Body of pancreas (tissue), 4 donors: ENCODE measurements around the gene LITAF. TPM values are rescaled to one million over a fixed set of nuclear protein-coding genes. Genes with fewer than 3 reads are reported as not detected.

Experiments used
- ATAC-seq: fragments of 150-250 bp; one replicate; pipeline ENCODE4 v1.9.1; 2016
- DNase-seq, 4 donors: peaks; one replicate each; pipeline ENCODE4 v3.0.0-alpha.2; 2019
- H3K27ac ChIP-seq, 4 donors: fragments of 200-600 bp; sonication (generic); 1 replicate in 3 of 4; 2 replicates in 1 of 4; pipeline versions ENCODE4 v1.5.1 to v1.6.1; 2016 to 2019; ENCODE audit warnings: mild to moderate bottlenecking in 1 of 4, mixed read lengths in 1 of 4, moderate library complexity in 1 of 4
- H3K27me3 ChIP-seq, 2 donors: fragments of 200-600 bp; sonication (generic); one replicate each; pipeline ENCODE4 v1.6.0; 2016; ENCODE audit warnings: mild to moderate bottlenecking in 1 of 2
- H3K36me3 ChIP-seq, 2 donors: fragments of 200-600 bp; sonication (generic); replicated peaks in 1 of 2; 2 replicates each; pipeline ENCODE4 v1.5.1; 2016; ENCODE audit warnings: low read depth in 2 of 2; ENCODE audit not compliant: insufficient read depth in 1 of 2
- H3K4me1 ChIP-seq: fragments of 200-600 bp; sonication (generic); one replicate; pipeline ENCODE4 v1.6.0; 2016
- H3K4me3 ChIP-seq, 2 donors: fragments of 200-600 bp; sonication (generic); 1 replicate in 1 of 2; 2 replicates in 1 of 2; pipeline ENCODE4 v1.5.1; 2016 to 2019
- H3K9me3 ChIP-seq, 3 donors: fragments of 200-600 bp; sonication (generic); 1 replicate in 2 of 3; 2 replicates in 1 of 3; pipeline ENCODE4 v1.5.1; 2016
- POLR2A ChIP-seq, 3 donors: fragments of 450-650 bp; IDR thresholded peaks; one replicate each; pipeline ENCODE4 v1.6.1; 2016; ENCODE audit warnings: antibody characterized with exemption in 3 of 3, mild to moderate bottlenecking in 2 of 3
- WGBS, 2 donors: methylation state at CpG; one replicate each; pipeline ENCODE4 v1.1.5; 2017; 5-methylcytosine and 5-hydroxymethylcytosine counted together
- intact Hi-C: fragments of 100-400 bp; cut with DNase I; formaldehyde crosslinking; loops from one replicate; pipeline ENCODE4 v1.15.1; 2023
- total RNA-seq, 2 donors: library from RNA; depleted of rRNA; stranded (reverse); fragments of >200 nt; gene quantifications; one replicate each; pipeline ENCODE4 v1.1.0, GENCODE V29; 2016
- TF ChIP-seq, protein P1 (sequence below), 7 experiments: fragments of 450-650 bp in 4 of 7; fragments of 200-600 bp in 3 of 7; sonication (generic) in 3 of 7; IDR thresholded peaks; one replicate each; pipeline ENCODE4 v1.5.1; 2016 to 2019; ENCODE audit warnings: antibody characterized with exemption in 7 of 7

Gene LITAF
- total RNA-seq, 2 donors from 2014 or later = 24.9 to 25.7 TPM

DNA sequence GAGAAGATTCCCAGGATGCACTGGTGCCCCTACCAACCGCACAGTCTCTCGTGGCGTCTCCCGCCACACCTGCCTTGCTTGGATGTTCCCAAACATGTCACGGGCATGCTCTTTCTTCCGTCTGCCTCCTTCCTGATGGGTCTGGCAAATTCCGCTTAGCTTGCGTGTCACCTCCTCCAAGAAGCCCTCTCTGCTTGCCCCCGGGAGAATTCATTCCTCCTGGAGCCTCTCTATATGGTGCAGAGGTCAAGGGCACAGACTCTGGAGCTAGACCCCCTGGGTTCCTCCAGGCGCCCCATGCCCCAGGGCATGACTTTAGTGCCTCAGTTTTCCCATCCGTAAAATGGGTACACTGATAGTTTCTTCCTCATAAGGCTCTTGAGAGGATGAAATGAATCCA is 21.1 kb downstream of the LITAF start:
- H3K4me3 ChIP-seq = no peak overlapping the region

DNA sequence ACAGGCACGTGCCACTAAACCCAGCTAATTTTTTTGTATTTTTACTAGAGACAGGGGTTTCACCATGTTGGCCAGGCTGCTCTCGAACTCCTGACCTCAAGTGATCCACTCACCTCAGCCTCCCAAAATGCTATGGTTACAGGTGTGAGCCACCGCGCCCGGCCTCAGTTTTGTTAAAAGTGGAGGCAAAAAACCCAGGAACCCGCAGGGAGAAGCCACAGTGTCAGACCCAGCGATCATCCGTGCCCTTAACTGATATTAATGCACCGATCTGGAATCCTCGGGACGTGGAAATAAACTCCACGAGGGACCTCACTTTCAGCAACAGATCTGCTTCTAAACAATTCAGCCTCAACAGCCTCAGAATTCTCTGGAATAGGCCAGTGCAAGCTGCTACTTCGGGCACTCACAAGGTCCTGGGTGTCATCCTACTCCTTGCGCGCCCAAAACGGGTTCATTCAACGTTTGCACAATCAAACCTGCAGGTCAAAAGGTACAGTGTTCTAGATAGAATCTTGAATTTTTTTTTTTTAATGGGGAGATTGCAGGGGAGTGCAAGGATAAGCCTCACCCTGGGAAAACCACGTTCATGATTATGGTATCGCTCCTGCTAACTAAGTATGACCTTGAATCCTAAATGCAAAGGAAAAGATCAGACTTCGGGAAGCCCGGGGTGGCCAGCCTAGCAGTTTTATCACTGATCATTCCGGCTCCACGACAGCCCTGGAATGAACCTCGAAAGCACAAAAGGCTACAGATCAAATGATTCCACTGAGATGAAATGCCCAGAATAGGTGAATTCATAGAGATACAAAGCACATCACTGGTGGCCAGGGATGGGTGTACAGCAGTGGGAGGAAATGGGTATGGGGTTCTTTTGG is 22.4 kb downstream of the LITAF start:
- H3K4me3 ChIP-seq = no peak overlapping the region
- H3K36me3 ChIP-seq = no peaks in the 10 kb centered on the region
- WGBS, 2 donors = 55 to 60% methylated on average over 22 to 24 of the region's 24 CpGs
- H3K27ac ChIP-seq = peak overlapping the region; percentile 10 to 68 (median 54)
- intact Hi-C loops = no loop called here
- ATAC-seq = no peak
- no peaks in the 10 kb centered on the region for H3K27me3 ChIP-seq
- H3K4me1 ChIP-seq = peaks cover 38% of the 10 kb centered on the region
- DNase-seq = no peak
- TF ChIP-seq POLR2A (IDR thresholded peaks at IDR 0.05) = no peak
- TF ChIP-seq, protein P1, sequence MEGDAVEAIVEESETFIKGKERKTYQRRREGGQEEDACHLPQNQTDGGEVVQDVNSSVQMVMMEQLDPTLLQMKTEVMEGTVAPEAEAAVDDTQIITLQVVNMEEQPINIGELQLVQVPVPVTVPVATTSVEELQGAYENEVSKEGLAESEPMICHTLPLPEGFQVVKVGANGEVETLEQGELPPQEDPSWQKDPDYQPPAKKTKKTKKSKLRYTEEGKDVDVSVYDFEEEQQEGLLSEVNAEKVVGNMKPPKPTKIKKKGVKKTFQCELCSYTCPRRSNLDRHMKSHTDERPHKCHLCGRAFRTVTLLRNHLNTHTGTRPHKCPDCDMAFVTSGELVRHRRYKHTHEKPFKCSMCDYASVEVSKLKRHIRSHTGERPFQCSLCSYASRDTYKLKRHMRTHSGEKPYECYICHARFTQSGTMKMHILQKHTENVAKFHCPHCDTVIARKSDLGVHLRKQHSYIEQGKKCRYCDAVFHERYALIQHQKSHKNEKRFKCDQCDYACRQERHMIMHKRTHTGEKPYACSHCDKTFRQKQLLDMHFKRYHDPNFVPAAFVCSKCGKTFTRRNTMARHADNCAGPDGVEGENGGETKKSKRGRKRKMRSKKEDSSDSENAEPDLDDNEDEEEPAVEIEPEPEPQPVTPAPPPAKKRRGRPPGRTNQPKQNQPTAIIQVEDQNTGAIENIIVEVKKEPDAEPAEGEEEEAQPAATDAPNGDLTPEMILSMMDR (IDR thresholded peaks at IDR 0.05) = no peak
- H3K9me3 ChIP-seq = no peaks in the 10 kb centered on the region

More for the DNA sequence above, 21.1 kb downstream of the LITAF start:
- TF ChIP-seq, protein P1 (IDR thresholded peaks at IDR 0.05) = no peak
- TF ChIP-seq POLR2A (IDR thresholded peaks at IDR 0.05) = no peak
- H3K36me3 ChIP-seq = no peaks in the 10 kb centered on the region
- peaks cover 38% of the 10 kb centered on the region for H3K4me1 ChIP-seq
- DNase-seq (no peak), ATAC-seq (no peak)
- peak overlapping the region in 1 of 4 donors; percentile 10 for H3K27ac ChIP-seq
- intact Hi-C loops = no loop called here
- no peaks in the 10 kb centered on the region for H3K27me3 ChIP-seq
- H3K9me3 ChIP-seq = no peaks in the 10 kb centered on the region
- WGBS, 2 donors = 95 to 96% methylated on average over 11 of the region's 11 CpGs

DNA sequence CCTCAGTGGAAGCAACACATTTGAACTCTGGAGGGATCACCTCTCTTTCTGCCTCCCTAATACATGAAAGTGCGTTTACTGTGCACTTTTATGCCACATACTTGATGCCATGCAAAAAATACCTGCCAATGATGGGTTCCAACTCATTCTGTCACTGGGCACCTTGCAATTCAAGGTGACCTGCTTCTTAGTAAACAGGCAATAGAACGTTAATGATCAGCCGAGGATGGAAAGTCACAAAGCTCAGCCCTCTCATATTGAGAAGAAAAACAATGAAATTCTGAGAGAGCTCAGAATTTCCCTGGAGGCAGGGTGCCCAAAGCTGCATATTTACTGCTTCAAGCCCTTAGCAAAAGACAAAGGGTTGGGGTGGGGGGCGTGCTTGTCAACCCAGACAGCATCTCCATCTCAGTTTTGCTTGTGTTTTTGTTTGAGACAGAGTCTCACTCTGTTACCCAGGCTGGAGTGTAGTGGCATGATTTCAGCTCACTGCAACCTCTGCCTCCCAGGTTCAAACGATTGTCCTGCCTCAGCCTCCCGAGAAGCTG is 23.2 kb downstream of the LITAF start:
- WGBS, 2 donors = 44 to 60% methylated on average over 6 of the region's 6 CpGs
- ATAC-seq (peak; percentile 77), DNase-seq (no peak)
- H3K36me3 ChIP-seq = no peaks in the 10 kb centered on the region
- no peaks in the 10 kb centered on the region for H3K27me3 ChIP-seq
- intact Hi-C loops = no loop called here
- H3K4me3 ChIP-seq = no peak overlapping the region
- H3K27ac ChIP-seq = peak overlapping the region; percentile 10 to 68 (median 54)
- peaks cover 41% of the 10 kb centered on the region for H3K4me1 ChIP-seq
- no peaks in the 10 kb centered on the region for H3K9me3 ChIP-seq
- TF ChIP-seq, protein P1 (IDR thresholded peaks at IDR 0.05) = no peak
- no peak for TF ChIP-seq POLR2A (IDR thresholded peaks at IDR 0.05)

DNA sequence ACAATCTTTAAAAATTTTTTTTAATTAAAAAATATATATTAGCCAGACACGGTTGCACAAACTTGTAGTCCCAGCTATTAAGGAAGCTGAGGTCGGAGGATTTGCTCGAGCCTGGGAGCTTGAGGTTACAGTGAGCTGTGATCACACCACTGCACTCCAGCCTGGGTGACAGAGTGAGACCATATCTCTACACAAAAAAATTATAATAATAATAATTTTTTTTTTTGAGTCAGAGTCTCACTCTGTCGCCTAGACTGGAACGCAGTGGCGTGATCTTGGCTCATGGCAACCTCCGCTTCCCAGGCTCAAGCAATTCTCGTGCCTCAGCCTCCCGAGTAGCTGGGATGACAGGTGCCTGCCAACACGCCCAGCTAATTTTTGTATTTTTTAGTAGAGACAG is 23.8 kb downstream of the LITAF start:
- TF ChIP-seq POLR2A (IDR thresholded peaks at IDR 0.05) = no peak
- TF ChIP-seq, protein P1 (IDR thresholded peaks at IDR 0.05) = no peak
- WGBS, 2 donors = 87 to 90% methylated on average over 10 of the region's 10 CpGs
- H3K4me1 ChIP-seq = peaks cover 47% of the 10 kb centered on the region
- no peaks in the 10 kb centered on the region for H3K36me3 ChIP-seq
- no peaks in the 10 kb centered on the region for H3K9me3 ChIP-seq
- H3K4me3 ChIP-seq = no peak overlapping the region
- DNase-seq (no peak), ATAC-seq (no peak)
- intact Hi-C loops = no loop called here
- H3K27ac ChIP-seq = peak overlapping the region in 3 of 4 donors; percentile 50 to 68 (median 59)
- no peaks in the 10 kb centered on the region for H3K27me3 ChIP-seq
